Erythroblast (primary cell): ENCODE results near the gene ASIC3.
A peak's percentile ranks its signal among the peaks of the same experiment; 100 is the strongest.

ENCODE experiments used
- DNase-seq, 2 experiments: peaks; one replicate each; lab custom pipeline; 2025; lab: John Stamatoyannopoulos, UW
- GATA1 ChIP-seq: IDR thresholded peaks from 2 replicates; pipeline ENCODE4 v1.6.1; 2011; ENCODE audit warnings: low read depth, mild to moderate bottlenecking, control low read depth, low read length, moderate library complexity
- POLR2A ChIP-seq: IDR thresholded peaks from 2 replicates; pipeline ENCODE4 v1.6.1; 2011; ENCODE audit warnings: mild to moderate bottlenecking, low read length

Gene ASIC3

DNA sequence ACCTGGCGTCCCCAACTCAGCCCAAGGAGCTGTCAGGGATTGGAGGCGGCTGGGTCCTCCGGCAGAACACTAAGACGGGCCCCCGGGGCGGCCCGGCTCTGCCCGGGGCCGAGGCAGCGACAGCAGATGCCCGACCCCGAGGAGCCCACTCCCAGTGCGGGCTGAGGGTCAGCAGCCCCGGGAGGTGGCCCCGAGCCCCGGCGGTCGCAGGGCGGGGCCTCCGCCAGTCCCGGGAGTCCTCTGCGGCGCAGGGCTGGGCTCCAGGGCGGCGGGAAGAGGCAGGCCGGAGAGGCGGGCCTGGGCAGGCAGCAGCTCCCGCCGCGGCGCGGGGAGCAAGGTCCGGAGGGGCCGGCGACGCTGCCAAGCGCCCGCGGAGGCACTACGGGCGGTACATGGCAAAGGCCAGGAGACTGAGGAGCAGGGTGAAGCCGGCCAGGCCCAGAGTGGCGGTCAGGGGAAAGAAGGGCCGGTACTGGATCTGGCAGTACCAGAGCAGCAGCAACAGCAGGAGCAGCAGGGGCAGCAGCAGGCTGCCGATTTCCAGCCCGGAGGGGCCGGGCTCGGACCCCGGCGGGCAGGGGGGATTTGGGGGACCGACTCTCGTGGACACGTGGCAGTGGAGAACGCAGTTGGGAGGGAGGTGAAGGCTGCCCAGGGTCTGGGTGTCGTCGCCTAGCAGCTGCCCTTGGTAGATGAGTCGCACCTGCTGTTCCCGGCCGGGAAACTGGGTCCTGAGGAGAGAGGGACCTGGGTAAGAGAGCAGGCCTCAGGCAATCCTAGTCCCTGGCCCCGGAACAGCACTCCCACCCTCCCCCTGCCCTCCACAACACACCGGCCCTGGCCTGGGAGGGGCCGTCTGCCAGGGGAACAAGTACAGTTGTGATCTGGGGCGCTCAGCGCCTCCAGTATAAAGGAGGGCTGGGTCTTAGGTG lies 33.1 kb downstream of the ASIC3 start:
- TF ChIP-seq POLR2A (peak; percentile 4), GATA1 (no peak)
- DNase-seq = no peak

DNA sequence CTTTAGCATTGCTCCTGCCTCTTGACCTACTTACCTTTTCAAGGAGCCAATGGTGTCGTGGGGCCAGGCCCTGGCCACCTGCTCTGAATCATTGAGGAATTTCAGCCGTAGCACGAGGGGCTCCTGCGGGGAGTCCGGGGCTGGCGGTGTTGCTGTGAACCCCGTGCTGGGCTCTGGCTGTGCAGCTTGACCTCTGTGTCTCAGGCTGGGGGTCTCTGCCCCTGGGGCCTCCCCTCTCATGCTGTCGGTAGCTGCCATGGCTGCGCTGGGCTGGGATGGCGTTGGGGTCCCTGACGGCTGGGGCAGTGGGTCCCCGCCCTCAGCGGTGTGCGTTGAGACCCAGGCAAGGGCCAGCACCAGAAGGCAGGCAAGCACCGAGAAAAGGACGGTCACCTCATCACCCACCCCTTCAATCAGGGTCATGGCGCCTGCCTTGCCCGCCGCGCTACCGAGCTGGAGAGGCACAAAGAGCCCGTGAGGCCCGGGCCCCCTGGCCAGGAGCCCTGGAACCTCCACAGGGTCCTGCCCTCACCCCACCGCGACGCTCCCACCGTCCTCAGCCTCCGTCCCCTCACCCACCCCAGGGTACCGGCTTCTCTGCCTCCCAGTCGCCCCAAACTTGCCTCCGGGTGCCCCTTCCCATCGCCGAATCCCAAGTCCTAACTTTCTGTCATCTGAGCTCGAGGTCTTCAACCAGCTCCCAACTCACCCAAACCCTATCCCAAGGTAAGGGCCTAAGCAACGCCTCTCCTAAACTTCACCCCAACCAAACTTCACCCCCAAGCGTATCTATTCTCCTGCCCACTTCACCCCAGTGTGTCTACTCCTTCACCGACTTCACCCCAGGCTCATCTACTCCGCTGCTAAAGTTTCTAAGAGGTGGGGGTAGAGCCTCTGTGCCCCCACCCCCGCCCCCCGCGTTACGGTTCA lies 34.1 kb downstream of the ASIC3 start:
- TF ChIP-seq POLR2A (no peak), GATA1 (no peak)
- no peak for DNase-seq

DNA sequence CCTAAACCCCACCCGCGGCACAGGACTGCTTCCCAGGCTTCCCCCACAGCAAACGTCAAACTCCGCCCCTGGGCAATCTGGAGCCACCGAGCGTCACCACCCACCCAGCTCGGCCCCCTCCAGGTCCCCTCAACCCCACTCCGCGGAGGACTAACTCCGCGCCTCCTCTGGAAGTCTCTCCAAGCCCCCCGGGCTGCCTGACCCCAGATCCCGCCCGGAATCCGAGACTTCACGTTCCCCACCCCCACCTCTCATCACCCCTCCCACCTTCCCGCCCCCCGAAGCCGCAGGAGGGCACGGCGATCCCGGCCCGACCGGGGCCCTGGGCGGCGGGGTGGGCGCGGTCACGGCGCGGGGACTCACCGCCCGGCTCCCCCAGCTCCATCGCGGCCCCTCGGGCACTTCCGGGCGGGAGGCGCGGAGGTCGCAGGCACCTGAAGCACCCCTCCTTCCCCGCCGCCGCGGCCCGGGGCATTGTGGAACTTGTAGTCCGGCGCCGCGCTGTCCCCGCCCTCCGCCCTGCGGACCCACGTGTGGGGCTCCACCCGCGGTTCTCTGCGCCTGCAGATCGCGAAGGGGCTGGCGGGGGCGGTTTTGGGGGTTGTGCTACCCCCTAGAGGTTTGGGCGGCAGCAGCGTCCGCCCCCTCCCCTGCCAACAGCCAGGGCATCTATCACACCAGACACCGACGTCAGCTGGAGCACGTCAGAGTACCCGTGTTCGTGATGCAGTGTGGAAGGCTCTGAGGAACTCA lies 34.9 kb downstream of the ASIC3 start, which contains the start of gene TMUB1:
TSS of gene TMUB1 (minus strand) at position 423 of the 753 bp plus-strand sequence. CDS start 930 bp downstream, outside the sequence.
- peak; percentile 74 to 82 for DNase-seq
- no peak for TF ChIP-seq GATA1
- TF ChIP-seq POLR2A = no peak

DNA sequence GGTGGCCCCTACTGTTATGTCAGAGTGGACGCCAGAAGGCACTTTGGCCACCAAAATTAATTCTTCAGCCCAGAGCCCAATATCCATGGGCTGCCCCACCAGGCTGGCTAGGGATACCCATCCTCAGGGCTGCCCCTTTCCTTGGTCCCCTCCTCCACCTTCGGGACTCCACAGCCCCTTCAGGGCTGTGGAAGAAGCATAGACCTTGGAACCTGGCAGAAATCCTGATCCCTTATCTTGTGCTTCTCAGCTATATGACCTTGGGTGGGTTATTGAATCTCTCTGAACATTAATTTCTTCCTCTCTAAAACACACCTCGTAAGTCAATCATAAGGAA lies 35.5 kb downstream of the ASIC3 start:
- TF ChIP-seq GATA1 (no peak), POLR2A (no peak)

DNA sequence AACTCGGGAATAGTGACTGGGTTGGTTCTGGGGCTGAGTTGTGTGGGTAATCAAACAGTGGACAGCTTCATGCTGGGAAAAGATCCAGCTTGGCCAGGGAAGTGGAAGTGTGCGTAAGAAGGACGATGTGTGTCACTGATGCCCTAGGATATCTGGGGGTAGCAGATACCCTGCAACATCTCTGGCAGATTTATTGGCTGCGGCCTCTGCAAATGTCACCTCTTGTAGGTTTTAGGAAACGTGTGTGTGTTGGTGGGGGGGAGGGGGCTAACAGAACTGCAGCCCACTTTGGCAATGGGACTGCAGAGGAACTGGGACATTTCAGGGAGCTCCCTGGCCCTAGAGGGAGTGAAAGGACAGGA lies 37.0 kb downstream of the ASIC3 start:
- TF ChIP-seq POLR2A (no peak), GATA1 (no peak)
- DNase-seq = no peak

More for the DNA sequence above, 35.5 kb downstream of the ASIC3 start:
- no peak for DNase-seq

DNA sequence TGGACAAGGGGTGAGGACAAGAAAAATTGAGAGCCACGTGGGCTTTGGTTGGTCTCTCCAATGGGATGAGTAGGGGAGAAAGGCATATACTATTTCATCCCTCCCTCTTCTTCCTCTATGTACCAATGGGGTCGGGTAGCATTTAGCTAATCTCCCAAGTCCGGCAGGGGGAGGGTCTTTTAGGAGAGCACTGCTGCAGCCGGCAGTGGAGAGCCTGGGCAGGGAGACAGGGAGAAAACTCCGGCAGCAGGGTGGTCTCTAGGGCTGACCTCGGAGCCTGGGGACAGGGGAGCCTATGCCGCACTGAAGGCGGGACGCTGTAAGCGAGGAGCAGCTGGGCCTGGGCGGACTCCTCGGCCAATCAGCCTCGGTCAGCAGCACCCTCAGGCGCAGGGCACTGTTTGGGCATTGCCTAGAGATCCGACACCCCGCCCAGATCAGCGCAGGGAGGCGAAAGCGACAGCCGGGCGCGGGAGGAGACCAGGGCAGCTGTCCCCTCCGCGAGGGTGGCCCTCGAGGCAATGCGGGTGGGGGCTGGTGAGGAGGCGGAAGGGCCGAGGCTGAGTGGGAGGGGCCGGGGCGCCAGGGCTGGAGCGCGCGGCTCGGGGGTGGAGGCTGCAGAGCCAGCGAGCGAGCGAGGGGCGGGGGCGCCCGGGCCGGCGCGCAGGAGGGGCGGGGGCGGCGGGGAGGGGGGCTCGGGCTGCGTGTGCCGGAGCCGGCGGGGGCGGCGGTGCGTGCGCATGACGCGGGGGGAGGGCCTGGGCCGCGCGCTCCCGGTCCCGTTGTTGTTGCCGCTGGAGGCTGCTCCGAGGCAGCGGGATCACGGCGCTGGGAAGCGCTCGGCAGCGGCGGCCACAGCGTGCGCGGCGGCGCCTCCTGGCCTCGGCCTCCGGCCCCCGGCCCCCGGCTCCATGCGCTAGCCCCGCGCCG lies 37.6 kb downstream of the ASIC3 start, which contains the start of gene AGAP3:
TSS of gene AGAP3 (plus strand) at position 785 of the 930 bp plus-strand sequence. CDS start 267 bp downstream, outside the sequence.
- peak; percentile 51 for TF ChIP-seq POLR2A
- TF ChIP-seq GATA1 = no peak
- peak; percentile 81 for DNase-seq

DNA sequence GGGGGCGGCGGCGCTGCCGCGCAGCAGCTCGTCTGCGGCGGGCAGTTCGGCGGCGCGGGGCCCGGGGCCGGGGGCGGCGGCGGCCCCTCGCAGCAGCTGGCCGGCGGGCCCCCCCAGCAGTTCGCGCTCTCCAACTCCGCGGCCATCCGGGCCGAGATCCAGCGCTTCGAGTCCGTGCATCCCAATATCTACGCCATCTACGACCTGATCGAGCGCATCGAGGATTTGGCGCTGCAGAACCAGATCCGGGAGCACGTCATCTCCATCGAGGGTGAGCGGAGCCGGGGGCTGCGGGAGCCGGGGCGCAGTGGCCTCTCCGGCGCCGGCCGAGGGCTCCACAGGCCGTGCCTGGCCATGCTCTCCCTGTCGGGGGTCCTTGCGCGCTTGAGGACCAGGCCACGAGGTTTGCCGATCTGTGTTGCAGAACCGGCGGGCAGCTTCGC lies 38.5 kb downstream of the ASIC3 start:
- TF ChIP-seq POLR2A = no peak
- no peak for TF ChIP-seq GATA1
- DNase-seq = peak; percentile 61 to 67

GRCh38 chr7:151087245-151088018 lies 39.1 kb downstream of the ASIC3 start:
- peak; percentile 64 to 72 for DNase-seq
- no peak for TF ChIP-seq GATA1
- TF ChIP-seq POLR2A = no peak

DNA sequence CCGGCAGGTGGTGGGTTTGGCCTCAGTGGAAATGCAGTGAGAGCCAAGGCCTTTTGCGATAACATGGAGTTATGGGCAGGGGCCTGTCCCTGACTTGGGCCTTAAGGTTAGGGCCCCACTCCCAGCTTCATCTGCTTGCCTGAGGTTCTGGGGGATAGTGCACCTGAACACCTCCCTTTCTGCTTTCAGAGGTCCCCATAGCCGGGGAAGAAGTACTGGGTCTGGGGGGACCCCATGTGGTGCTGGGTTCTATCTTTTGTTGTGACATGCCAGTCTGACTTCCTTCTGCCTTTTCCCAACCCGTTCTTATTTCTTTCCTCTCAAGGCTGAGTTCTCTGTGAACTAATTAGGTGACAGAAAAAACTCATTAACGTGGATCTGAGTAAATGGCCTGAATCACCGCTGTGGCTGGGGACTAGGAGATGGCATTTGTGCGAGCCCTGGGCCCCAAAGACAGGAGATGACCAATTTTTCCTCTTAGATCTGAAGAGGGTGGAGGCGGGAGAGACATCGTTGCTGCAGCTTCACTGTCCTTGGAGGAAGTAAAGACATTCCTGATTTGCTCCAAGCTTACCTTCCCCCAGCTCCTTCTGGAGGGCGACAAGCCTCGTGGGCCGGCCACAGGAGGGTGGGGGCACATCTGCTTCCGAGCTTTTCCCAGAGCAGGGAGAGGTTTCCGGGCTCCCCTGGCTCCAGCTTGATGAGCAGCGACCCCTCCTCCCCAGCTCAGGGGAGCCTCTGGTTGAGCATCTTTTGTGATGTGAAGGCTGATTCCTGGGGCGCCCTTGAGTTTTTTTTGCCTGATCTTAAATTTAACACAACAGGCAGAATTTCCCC lies 39.9 kb downstream of the ASIC3 start:
- no peak for TF ChIP-seq POLR2A
- TF ChIP-seq GATA1 = no peak
- peak in 1 of 2 experiments; percentile 38 for DNase-seq

GRCh38 chr7:151088856-151089699 lies 40.7 kb downstream of the ASIC3 start:
- peak; percentile 53 to 64 for DNase-seq
- no peak for TF ChIP-seq GATA1
- peak; percentile 30 for TF ChIP-seq POLR2A
